Esophagus muscularis mucosa (tissue), 4 donors: Measurements from ENCODE around the gene ZNF670. TPM values are rescaled to one million over a fixed set of nuclear protein-coding genes. Genes with fewer than 3 reads are reported as not detected.
A peak's percentile ranks its signal among the peaks of the same experiment; 100 is the strongest.

Experiments
- DNase-seq: peaks from one replicate; pipeline ENCODE4 v3.0.0-alpha.2; 2017; ENCODE audit errors: extremely low spot score
- H3K27ac ChIP-seq, 4 donors: fragments of 200-600 bp; sonication (generic); replicated peaks in 1 of 4; 1 replicate in 3 of 4; 2 replicates in 1 of 4; pipeline ENCODE4 v1.5.1; 2016 to 2019; ENCODE audit warnings: mild to moderate bottlenecking in 1 of 4
- H3K27me3 ChIP-seq, 4 donors: fragments of 200-600 bp; sonication (generic); one replicate each; pipeline versions ENCODE4 v1.5.1 to v1.6.0; 2016 to 2019
- H3K36me3 ChIP-seq, 4 donors: fragments of 200-600 bp; sonication (generic); one replicate each; pipeline ENCODE4 v1.5.1; 2016 to 2019
- H3K4me1 ChIP-seq, 4 donors: fragments of 200-600 bp; sonication (generic); one replicate each; pipeline ENCODE4 v1.5.1; 2016 to 2019
- H3K4me3 ChIP-seq, 4 donors: fragments of 200-600 bp; sonication (generic); 1 replicate in 2 of 4; 2 replicates in 2 of 4; pipeline ENCODE4 v1.5.1; 2016 to 2019; ENCODE audit warnings: mild to moderate bottlenecking in 4 of 4, moderate library complexity in 1 of 4
- H3K9me3 ChIP-seq, 4 donors: fragments of 200-600 bp; sonication (generic); 1 replicate in 3 of 4; 2 replicates in 1 of 4; pipeline ENCODE4 v1.5.1; 2016 to 2019
- EP300 ChIP-seq: sonication (generic); formaldehyde crosslinking; IDR thresholded peaks from one replicate; pipeline ENCODE4 v1.6.1; 2017; ENCODE audit warnings: antibody characterized with exemption
- POLR2A ChIP-seq: fragments of 450-650 bp; IDR thresholded peaks from one replicate; pipeline ENCODE4 v1.6.1; 2017; ENCODE audit warnings: antibody characterized with exemption, moderate library complexity, mild to moderate bottlenecking, low read depth
- POLR2AphosphoS5 ChIP-seq, 2 donors: sonication (generic); formaldehyde crosslinking; IDR thresholded peaks; one replicate each; pipeline ENCODE4 v1.6.1; 2017; ENCODE audit warnings: antibody characterized with exemption in 2 of 2
- WGBS: methylation state at CpG from one replicate; pipeline ENCODE4 v1.1.5; 2018; 5-methylcytosine and 5-hydroxymethylcytosine counted together
- intact Hi-C: fragments of 100-400 bp; cut with DNase I; formaldehyde crosslinking; loops from one replicate; pipeline ENCODE4 v1.15.1; 2023
- total RNA-seq, 4 donors: library from RNA; depleted of rRNA; stranded (reverse); fragments of >200 nt; gene quantifications; one replicate each; pipeline versions ENCODE4 v1.1.0 to v1.2.1, GENCODE V29; 2016
- TF ChIP-seq, protein P1 (sequence below), 3 experiments: fragments of 200-600 bp in 2 of 3; fragments of 450-650 bp in 1 of 3; sonication (generic) in 2 of 3; IDR thresholded peaks; one replicate each; pipeline ENCODE4 v1.5.1; 2017 to 2019; ENCODE audit warnings: antibody characterized with exemption in 3 of 3, mild to moderate bottlenecking in 2 of 3, moderate library complexity in 1 of 3

ZNF670 gene
- total RNA-seq, 4 donors from 2014 or later = 2.1 to 4.0 (median 2.3) TPM

DNA sequence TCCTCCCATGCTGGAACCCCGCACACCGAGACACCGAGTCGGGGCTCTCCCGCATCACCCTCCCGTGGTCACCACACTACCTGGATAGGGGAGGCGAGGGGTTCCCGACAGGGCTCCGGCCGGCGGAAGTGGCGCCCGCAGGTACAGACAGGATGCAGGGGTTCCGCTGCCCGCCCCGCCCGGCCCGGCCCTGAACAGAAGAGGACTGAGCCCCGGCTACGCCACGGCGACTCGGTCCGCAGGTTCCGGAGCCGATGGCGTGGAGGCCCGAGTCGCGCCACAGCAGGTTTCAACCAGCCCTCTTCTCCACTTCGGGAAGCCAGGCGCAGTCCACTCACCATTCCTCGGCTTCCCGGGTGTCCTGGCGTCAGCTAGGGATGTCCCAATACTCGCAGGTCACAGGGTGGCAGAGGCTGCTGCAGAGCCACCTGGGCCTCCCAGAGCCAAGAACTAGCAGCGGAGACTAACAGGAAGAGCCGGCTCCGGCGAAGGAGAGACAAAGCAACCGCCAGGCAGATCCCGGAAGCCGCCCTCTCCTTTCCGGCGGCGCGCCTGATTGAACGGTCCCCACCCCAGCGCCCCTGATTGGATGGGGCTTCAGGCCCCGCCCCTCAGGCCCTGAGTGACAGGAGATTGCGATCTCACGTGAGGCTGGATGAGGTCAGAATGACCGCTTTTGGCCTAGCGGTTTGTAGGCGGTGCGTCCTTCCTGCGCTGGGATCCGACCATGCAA lies 25.4 kb upstream of the ZNF670 start, which contains the start of gene ZNF669:
Gene ZNF669, minus strand, starts transcription at position 498 of the 733 bp plus-strand sequence. Its CDS starts 157 bp downstream, at position 341.
- H3K9me3 ChIP-seq = no peaks in the 10 kb centered on the region
- 0% methylated on average over 22 of the region's 58 CpGs for WGBS
- peaks cover 22 to 33% (median 31%) of the 10 kb centered on the region in 4 donors for H3K36me3 ChIP-seq
- intact Hi-C loops = loop anchor here (10.0 kb wide), 2 partner anchors 101 to 169 kb away; partner anchors contain the start of gene AHCTF1
- TF ChIP-seq, protein P1, sequence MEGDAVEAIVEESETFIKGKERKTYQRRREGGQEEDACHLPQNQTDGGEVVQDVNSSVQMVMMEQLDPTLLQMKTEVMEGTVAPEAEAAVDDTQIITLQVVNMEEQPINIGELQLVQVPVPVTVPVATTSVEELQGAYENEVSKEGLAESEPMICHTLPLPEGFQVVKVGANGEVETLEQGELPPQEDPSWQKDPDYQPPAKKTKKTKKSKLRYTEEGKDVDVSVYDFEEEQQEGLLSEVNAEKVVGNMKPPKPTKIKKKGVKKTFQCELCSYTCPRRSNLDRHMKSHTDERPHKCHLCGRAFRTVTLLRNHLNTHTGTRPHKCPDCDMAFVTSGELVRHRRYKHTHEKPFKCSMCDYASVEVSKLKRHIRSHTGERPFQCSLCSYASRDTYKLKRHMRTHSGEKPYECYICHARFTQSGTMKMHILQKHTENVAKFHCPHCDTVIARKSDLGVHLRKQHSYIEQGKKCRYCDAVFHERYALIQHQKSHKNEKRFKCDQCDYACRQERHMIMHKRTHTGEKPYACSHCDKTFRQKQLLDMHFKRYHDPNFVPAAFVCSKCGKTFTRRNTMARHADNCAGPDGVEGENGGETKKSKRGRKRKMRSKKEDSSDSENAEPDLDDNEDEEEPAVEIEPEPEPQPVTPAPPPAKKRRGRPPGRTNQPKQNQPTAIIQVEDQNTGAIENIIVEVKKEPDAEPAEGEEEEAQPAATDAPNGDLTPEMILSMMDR (IDR thresholded peaks at IDR 0.05) = no peak
- TF ChIP-seq POLR2A (peak; percentile 34), POLR2AphosphoS5 (IDR thresholded peaks at IDR 0.05) (peak; percentile 91 to 94)
- no peaks in the 10 kb centered on the region for H3K27me3 ChIP-seq
- H3K27ac ChIP-seq = peak within 1 kb of the TSS; percentile 86 to 95 (median 88)
- peak; percentile 99 for DNase-seq
- H3K4me1 ChIP-seq = peaks cover 13 to 30% (median 28%) of the 10 kb centered on the region in 4 donors
- H3K4me3 ChIP-seq = peak within 1 kb of the TSS; percentile 77 to 93 (median 88)

DNA sequence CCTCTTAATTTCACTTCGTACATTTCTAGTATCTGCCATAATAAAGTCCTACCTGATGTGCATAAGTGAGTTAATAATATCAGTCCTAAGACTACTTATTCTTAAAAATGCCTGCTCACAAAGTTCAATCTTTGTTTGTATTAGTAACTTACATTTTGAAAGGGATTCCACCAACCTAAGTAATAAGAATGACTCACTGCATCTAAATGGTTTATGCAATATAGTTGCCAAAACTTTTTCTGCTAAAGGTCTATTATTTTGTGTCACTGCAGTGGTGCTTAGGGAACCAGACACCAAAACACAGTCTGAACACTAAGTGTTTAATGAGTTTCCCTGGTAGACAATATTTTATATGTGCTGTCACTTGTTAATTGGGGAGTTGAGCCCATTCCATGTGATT lies 23.8 kb upstream of the ZNF670 start:
- Histone ChIP-seq H3K27ac (no peak overlapping the region), H3K9me3 (no peaks in the 10 kb centered on the region), H3K27me3 (no peaks in the 10 kb centered on the region), H3K4me1 (peaks cover 13 to 30% (median 28%) of the 10 kb centered on the region in 4 donors), H3K4me3 (no peak overlapping the region), H3K36me3 (peaks cover 25 to 45% (median 33%) of the 10 kb centered on the region in 4 donors)
- no peak for DNase-seq
- WGBS = 100% methylated on average over 1 of the region's 1 CpG
- intact Hi-C loops = loop anchor here (10.0 kb wide), 2 partner anchors 102 to 168 kb away; partner anchors contain the start of gene AHCTF1
- TF ChIP-seq, protein P1 (IDR thresholded peaks at IDR 0.05) = no peak
- TF ChIP-seq POLR2AphosphoS5 (IDR thresholded peaks at IDR 0.05) (no peak), POLR2A (no peak), EP300 (no peak)

DNA sequence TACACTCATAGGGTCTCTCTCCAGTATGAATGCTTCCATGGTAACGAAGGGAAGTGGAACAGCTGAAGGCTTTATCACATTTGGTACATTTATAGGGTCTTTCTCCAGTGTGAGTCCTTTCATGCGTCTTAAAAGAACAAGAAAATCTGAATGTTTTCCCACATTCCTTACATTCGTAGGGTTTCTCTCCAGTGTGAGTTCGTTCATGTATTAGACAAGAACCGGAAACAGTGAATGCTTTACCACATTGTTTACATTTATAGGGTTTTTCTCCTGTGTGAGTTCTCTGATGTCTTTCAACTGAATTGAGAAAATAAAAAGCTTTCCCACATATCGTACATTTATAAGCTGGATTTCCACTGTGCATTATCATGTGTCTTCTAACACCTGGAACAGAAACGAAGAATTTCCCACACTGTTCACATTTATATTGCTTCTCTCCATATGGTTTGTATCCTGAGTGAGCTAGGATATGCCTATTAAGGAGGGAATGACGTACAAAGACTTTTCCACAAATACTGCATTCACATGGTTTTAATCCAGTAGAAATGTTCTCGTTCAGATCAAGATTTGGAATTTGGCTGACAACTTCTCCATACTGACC lies 22.2 kb upstream of the ZNF670 start:
- Histone ChIP-seq H3K27ac (no peak overlapping the region), H3K4me3 (no peak overlapping the region), H3K36me3 (peaks cover 31 to 55% (median 33%) of the 10 kb centered on the region in 4 donors), H3K27me3 (no peaks in the 10 kb centered on the region), H3K9me3 (no peaks in the 10 kb centered on the region), H3K4me1 (peaks cover 13 to 30% (median 28%) of the 10 kb centered on the region in 4 donors)
- intact Hi-C loops = loop anchor here (10.0 kb wide), 2 partner anchors 104 to 166 kb away; partner anchors contain the start of gene AHCTF1
- TF ChIP-seq POLR2AphosphoS5 (IDR thresholded peaks at IDR 0.05) (no peak), EP300 (no peak), POLR2A (no peak)
- TF ChIP-seq, protein P1 (IDR thresholded peaks at IDR 0.05) = no peak
- DNase-seq = no peak
- WGBS = 96% methylated on average over 9 of the region's 9 CpGs

DNA sequence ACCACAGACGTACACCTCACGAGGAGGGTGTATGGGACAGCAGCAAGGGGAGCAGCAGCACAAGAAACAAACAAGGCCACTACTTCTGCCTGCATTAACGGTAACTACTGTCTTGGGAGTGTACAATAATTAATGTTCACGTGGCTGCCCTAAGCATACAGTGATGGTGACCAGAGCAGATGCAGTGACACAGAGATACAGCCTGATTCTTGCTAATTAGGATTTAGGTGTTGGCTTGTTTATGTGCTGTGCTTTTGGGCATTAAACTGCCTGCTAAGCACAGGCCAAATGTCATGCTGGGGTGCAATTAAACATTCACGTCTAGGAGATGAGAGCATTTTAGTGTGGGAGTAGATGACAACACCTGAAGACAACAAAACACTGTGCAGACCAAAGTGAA lies 18.3 kb upstream of the ZNF670 start:
- peaks cover 0 to 5% (median 2%) of the 10 kb centered on the region in 4 donors for H3K4me1 ChIP-seq
- intact Hi-C loops = no loop called here
- H3K4me3 ChIP-seq = no peak overlapping the region
- H3K27ac ChIP-seq = no peak overlapping the region
- H3K27me3 ChIP-seq = no peaks in the 10 kb centered on the region
- H3K36me3 ChIP-seq = peaks cover 27 to 53% (median 31%) of the 10 kb centered on the region in 4 donors
- 90% methylated on average over 5 of the region's 5 CpGs for WGBS
- H3K9me3 ChIP-seq = no peaks in the 10 kb centered on the region
- DNase-seq = no peak
- TF ChIP-seq POLR2AphosphoS5 (IDR thresholded peaks at IDR 0.05) = no peak
- TF ChIP-seq EP300 = no peak
- no peak for TF ChIP-seq POLR2A
- TF ChIP-seq, protein P1 (IDR thresholded peaks at IDR 0.05) = no peak
